ENCODE data around the gene CEP295NL. TPM values are rescaled to one million over a fixed set of nuclear protein-coding genes. Genes with fewer than 3 reads are reported as not detected.

The CEP295NL gene
- total RNA-seq, 1 experiment from 2014 or later: 0.66 TPM

DNA sequence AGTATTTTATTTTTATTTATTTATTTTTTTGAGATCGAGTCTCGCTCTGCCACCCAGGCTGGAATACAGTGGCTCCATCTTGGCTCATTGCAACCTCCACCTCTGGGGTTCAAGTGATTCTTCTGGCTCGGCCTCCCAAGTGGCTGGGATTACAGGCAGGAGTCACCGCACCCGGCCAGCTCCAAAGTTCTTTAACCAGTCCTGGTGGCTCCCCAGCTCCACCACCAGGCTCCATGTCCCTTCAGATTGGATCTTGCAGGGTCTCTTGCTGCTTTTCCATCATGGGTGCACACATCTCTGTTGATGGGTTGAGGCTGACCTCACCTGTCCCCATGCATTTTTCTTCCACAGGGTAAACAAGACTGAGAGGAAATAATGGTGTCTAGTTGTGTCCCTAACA lies 54.0 kb downstream of the CEP295NL start:
- Histone ChIP-seq H2BK20ac (ENCODE audit: low read depth, low read length, poor library complexity, severe bottlenecking) (no peak overlapping the region), H2BK12ac (ENCODE audit: insufficient read length, low read depth, low read length) (no peak overlapping the region), H4K20me1 (ENCODE audit: control insufficient read depth, insufficient read depth, insufficient read length) (no peaks in the 10 kb centered on the region), H4K91ac (ENCODE audit: insufficient read length, low read depth, low read length) (no peak overlapping the region), H2AFZ (ENCODE audit: low read length) (no peak overlapping the region), H3K9ac (ENCODE audit: extremely low read depth, insufficient read length, low read length) (no peak overlapping the region), H4K5ac (ENCODE audit: insufficient read length, low read depth, low read length) (no peak overlapping the region), H3K56ac (ENCODE audit: insufficient read length, low read depth, low read length) (no peak overlapping the region), H3K23ac (ENCODE audit: insufficient read length, low read depth, low read length) (no peak overlapping the region), H3K4me1 (ENCODE audit: insufficient read depth, low read length) (no peaks in the 10 kb centered on the region), H4K8ac (replicated peaks; ENCODE audit: insufficient read length, low read depth, low read length) (no peak overlapping the region), H2BK5ac (ENCODE audit: insufficient read length, low read length) (no peak overlapping the region), H3K27me3 (ENCODE audit: insufficient read depth, low read length) (no peaks in the 10 kb centered on the region), H3K4me2 (ENCODE audit: insufficient read depth, insufficient read length, low read length) (no peak overlapping the region), H3K9me3 (ENCODE audit: control insufficient read depth, low read depth, low read length) (no peaks in the 10 kb centered on the region), H2BK15ac (ENCODE audit: low read depth, low read length) (no peak overlapping the region), H3K4ac (ENCODE audit: low read depth, low read length) (no peak overlapping the region), H3K14ac (ENCODE audit: insufficient read depth, low read length) (no peak overlapping the region), H3K79me2 (ENCODE audit: insufficient read depth, low read length) (no peaks in the 10 kb centered on the region), H3K27ac (ENCODE audit: insufficient read length, low read depth, low read length) (no peak overlapping the region), H3T11ph (ENCODE audit: low read length) (no peak overlapping the region), H2AK5ac (ENCODE audit: insufficient read length, low read length) (no peak overlapping the region), H3K18ac (ENCODE audit: insufficient read length, low read depth, low read length) (no peak overlapping the region), H3K23me2 (ENCODE audit: insufficient read length, low read depth, low read length, poor library complexity, severe bottlenecking) (no peaks in the 10 kb centered on the region), H3K79me1 (ENCODE audit: insufficient read depth, low read depth, low read length, poor library complexity, severe bottlenecking) (no peaks in the 10 kb centered on the region), H2BK120ac (ENCODE audit: low read depth, low read length, poor library complexity, severe bottlenecking) (no peak overlapping the region)
- WGBS (ENCODE audit: extremely low coverage, insufficient read length, low lambda C conversion rate): no CpG with 5 or more reads among the region's 5 CpGs
- Mint-ChIP-seq H3K9me3 (no peaks in the 10 kb centered on the region), H3K27me3 (ENCODE audit: low read depth) (no peaks in the 10 kb centered on the region), H3K27ac (peak overlapping the region in 1 of 3 experiments; percentile 31; a peak in 1 of 7 replicates), H3K4me3 (no peak overlapping the region), H3K36me3 (ENCODE audit: insufficient read depth in 1 of 3, low read depth in 3 of 3) (no peaks in the 10 kb centered on the region; a peak in 1 of 7 replicates), H3K4me1 (no peaks in the 10 kb centered on the region)
- DNase-seq: no peak
- TF ChIP-seq, protein P1, sequence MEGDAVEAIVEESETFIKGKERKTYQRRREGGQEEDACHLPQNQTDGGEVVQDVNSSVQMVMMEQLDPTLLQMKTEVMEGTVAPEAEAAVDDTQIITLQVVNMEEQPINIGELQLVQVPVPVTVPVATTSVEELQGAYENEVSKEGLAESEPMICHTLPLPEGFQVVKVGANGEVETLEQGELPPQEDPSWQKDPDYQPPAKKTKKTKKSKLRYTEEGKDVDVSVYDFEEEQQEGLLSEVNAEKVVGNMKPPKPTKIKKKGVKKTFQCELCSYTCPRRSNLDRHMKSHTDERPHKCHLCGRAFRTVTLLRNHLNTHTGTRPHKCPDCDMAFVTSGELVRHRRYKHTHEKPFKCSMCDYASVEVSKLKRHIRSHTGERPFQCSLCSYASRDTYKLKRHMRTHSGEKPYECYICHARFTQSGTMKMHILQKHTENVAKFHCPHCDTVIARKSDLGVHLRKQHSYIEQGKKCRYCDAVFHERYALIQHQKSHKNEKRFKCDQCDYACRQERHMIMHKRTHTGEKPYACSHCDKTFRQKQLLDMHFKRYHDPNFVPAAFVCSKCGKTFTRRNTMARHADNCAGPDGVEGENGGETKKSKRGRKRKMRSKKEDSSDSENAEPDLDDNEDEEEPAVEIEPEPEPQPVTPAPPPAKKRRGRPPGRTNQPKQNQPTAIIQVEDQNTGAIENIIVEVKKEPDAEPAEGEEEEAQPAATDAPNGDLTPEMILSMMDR (conservative IDR thresholded peaks at IDR 0.05): no peak

Measured in H9 (cell line).